ENCODE measurements around the gene NT5DC4. TPM values are rescaled to one million over a fixed set of nuclear protein-coding genes. Genes with fewer than 3 reads are reported as not detected.

The NT5DC4 gene
- total RNA-seq, 1 experiment from 2014 or later: not detected

DNA sequence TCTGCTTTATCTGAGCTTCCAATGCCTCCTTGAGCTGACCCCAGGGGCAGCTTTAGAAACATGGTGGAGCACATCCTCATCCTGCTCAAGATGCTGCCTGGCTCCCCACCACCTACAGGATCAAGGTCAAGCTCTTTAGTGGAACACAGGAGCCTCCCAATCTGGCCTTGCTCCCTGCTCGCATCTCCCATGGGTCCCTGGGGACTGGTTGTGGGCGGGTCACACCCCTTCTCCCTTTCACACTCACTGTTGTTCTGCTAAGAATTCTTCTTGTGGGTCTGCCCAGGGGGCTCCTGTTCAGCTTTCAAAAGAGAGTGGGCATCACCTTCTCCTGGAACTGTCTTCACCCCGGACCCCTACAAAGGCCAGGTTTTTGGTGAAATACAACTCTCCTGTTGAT lies 8.4 kb upstream of the NT5DC4 start:
- Histone ChIP-seq H3K4me1 (ENCODE audit: control insufficient read depth, insufficient read depth, low read length) (no peaks in the 10 kb centered on the region), H3K4me3 (ENCODE audit: low read depth in 2 of 2, low read length in 2 of 2) (no peak overlapping the region), H3K27ac (ENCODE audit: low read length) (no peak overlapping the region), H3K27me3 (ENCODE audit: control insufficient read depth, insufficient read depth, low read length) (no peaks in the 10 kb centered on the region), H3K36me3 (ENCODE audit: control insufficient read depth, insufficient read depth, low read length) (no peaks in the 10 kb centered on the region), H3K9me3 (ENCODE audit: control insufficient read depth, insufficient read depth, low read depth, low read length) (no peaks in the 10 kb centered on the region)
- CTCF ChIA-PET: no interaction called here
- POLR2A ChIA-PET: no interaction called here
- no peak for ATAC-seq
- intact Hi-C loops (cut with micrococcal nuclease; ENCODE audit: unreplicated experiment): no loop called here
- no TSS peak for BruUV-seq (replicated peaks)
- TF ChIP-seq TCF7L2 (IDR thresholded peaks at IDR 0.05; ENCODE audit: low read depth, low read length): no peak
- no peak for TF ChIP-seq REST (IDR thresholded peaks at IDR 0.05; ENCODE audit: insufficient read depth in 1 of 2, low read depth in 2 of 2, low read length in 1 of 2)
- no peak for TF ChIP-seq SIN3A (IDR thresholded peaks at IDR 0.05; ENCODE audit: borderline replicate concordance, insufficient read depth, low read depth, low read length)
- no peak for TF ChIP-seq POLR2AphosphoS5 (IDR thresholded peaks at IDR 0.05; ENCODE audit: low read depth, low read length)
- TF ChIP-seq CTCF (IDR thresholded peaks at IDR 0.05): no peak
- in situ Hi-C loops (cut with HindIII; ENCODE audit: low pct_unique_long_range_greater_than_20kb, low sequenced_read_pairs): no loop called here
- DNase-seq (ENCODE audit: low read depth, low spot score): no peak

DNA sequence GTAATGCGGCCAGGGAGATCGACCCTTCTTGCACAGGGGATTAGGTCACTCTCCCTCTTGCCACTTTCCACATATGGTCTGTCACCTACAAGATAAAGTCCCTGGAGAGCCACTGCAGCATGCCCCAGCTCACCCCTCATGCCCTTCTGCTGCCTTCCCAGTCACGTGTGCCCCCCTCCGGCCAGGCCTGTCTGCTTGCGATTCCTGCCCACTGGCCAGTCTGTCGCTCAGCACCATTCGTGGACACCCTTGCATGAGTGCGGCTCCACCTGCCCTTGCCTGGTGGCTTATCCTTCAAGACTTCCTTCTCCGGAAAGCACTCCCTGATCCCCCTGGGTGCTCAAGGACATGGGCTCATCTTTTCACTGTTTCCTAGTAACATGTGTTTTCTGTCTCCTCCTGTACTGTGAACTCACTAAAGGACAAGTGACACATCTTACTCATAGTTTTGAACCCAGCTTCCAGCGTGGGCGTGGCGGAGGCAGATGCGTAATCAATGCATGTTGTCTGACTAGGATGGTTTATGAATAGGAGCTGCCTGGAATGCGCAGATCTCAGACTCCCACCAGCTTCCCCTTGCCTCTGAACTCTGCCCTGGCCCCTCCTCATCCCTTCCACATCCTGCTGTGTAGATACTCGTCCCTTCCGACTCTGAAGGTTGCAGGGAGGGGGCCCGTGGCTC lies 7.8 kb upstream of the NT5DC4 start:
- no peak for DNase-seq (ENCODE audit: low read depth, low spot score)
- Histone ChIP-seq H3K27ac (ENCODE audit: low read length) (no peak overlapping the region), H3K4me3 (ENCODE audit: low read depth in 2 of 2, low read length in 2 of 2) (no peak overlapping the region), H3K27me3 (ENCODE audit: control insufficient read depth, insufficient read depth, low read length) (no peaks in the 10 kb centered on the region), H3K36me3 (ENCODE audit: control insufficient read depth, insufficient read depth, low read length) (no peaks in the 10 kb centered on the region), H3K9me3 (ENCODE audit: control insufficient read depth, insufficient read depth, low read depth, low read length) (no peaks in the 10 kb centered on the region), H3K4me1 (ENCODE audit: control insufficient read depth, insufficient read depth, low read length) (no peaks in the 10 kb centered on the region)
- BruUV-seq (replicated peaks): no TSS peak
- ChIA-PET CTCF (no interaction called here), POLR2A (no interaction called here)
- in situ Hi-C loops (cut with HindIII; ENCODE audit: low pct_unique_long_range_greater_than_20kb, low sequenced_read_pairs): no loop called here
- ATAC-seq: peak; percentile 8; the same call in 1 of the 2 replicates
- TF ChIP-seq POLR2AphosphoS5 (IDR thresholded peaks at IDR 0.05; ENCODE audit: low read depth, low read length): no peak
- TF ChIP-seq TCF7L2 (IDR thresholded peaks at IDR 0.05; ENCODE audit: low read depth, low read length): no peak
- TF ChIP-seq REST (IDR thresholded peaks at IDR 0.05; ENCODE audit: insufficient read depth in 1 of 2, low read depth in 2 of 2, low read length in 1 of 2): no peak
- TF ChIP-seq CTCF (IDR thresholded peaks at IDR 0.05): no peak
- TF ChIP-seq SIN3A (IDR thresholded peaks at IDR 0.05; ENCODE audit: borderline replicate concordance, insufficient read depth, low read depth, low read length): no peak
- intact Hi-C loops (cut with micrococcal nuclease; ENCODE audit: unreplicated experiment): no loop called here

Data from Panc1 (cell line).